CD4-positive, alpha-beta T cell treated with Interleukin-2 at 100 ng/mL for 4 hours (primary cell): ENCODE results near the gene LACTB.
"Not testable (repeated sequence)": the region's sequence is repeated elsewhere in the genome, so short reads cannot be mapped to it uniquely, and the experiment has no call there.

Source experiments
- DNase-seq: peaks from one replicate; pipeline ENCODE4 v3.0.0-alpha.2; 2020; ENCODE audit warnings: low spot score

The LACTB gene

GRCh38 chr15:63089260-63090043 is 32.2 kb upstream of the LACTB start:
- no peak for DNase-seq

- no peak for DNase-seq
Measured at GRCh38 chr15:63090472-63090871, 31.2 kb upstream of the LACTB start.

- no peak for DNase-seq
Measured at GRCh38 chr15:63090887-63091286, 30.8 kb upstream of the LACTB start.

- DNase-seq, result no peak
Measured at GRCh38 chr15:63091679-63092446, 29.8 kb upstream of the LACTB start.

DNA sequence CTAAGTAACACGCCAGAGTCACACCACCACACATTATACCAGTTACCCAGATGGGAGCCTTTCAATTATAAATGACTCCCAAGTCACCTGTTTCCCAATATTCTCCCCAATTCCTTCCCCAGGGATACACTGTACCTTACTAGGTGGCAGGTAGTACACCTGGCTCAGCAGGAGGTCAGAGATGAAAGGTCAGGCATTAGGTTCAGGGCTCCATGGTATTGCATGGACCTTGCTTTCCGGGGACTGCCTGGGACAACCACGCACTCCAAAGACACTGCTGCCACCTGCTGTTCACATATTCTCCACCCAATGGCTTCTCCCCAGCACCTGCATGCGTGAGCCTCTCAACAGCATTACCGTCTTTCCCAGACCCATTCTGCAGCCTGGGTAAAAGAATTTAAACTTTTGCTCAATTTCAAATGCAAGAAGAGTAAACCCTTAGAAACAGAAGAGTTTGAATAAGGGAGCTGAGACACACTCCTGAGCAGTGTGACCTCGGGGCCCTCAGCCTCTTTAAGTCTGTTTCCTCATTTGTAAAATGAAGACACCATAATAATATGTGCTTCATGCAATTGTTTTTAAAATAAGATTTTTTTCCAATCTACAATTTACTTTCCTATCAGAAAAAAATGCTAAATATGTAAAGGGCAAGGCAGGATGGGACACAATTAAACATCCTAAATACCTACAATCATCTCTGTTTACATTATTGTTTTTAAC is 28.0 kb upstream of the LACTB start:
- peak; percentile 74 for DNase-seq

- no peak for DNase-seq
Measured at GRCh38 chr15:63094495-63094931, 27.1 kb upstream of the LACTB start.

DNA sequence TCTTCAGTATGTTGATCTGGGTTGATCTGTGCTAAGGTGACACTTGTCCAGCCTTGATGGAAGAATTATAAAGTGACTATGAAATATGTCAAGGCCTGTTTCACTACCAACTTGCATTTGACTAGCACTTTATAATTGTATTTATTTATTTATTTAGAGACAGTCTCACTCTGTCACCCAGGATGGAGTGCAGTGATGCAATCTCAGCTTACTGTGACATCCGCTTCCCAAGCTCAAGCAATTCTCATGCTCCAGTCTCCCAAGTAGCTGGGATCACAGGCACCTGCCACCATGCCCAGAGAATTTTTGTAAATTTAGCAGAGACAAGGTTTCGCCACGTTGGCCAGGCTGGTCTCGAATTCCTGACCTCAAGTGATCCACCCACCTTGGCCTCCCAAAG is 25.5 kb upstream of the LACTB start:
- DNase-seq, result no peak

GRCh38 chr15:63098901-63099300 is 22.8 kb upstream of the LACTB start:
- DNase-seq, result not testable (repeated sequence)

- not testable (repeated sequence) for DNase-seq
Measured at GRCh38 chr15:63099581-63099980, 22.1 kb upstream of the LACTB start.

DNA sequence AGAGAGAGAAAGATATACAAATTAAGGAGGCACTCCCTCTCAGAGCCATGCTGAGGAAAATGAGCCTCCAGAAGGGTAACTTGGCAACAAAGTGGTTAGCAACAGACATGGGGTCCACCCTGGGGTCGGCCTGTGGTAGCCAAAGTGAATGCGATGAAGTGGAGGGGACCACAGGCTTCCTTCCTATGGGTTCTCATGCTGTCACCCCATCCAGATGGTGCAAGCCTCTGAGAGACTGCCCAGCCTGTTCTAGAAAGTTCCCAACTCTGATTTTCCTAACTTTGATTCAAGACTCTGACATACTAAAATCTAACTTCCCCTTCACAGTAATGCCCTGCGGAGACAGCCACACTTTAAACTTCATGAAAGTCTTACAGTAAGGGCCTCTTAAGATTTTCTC is 18.2 kb upstream of the LACTB start:
- no peak for DNase-seq

GRCh38 chr15:63104727-63105126 is 16.9 kb upstream of the LACTB start:
- no peak for DNase-seq

DNA sequence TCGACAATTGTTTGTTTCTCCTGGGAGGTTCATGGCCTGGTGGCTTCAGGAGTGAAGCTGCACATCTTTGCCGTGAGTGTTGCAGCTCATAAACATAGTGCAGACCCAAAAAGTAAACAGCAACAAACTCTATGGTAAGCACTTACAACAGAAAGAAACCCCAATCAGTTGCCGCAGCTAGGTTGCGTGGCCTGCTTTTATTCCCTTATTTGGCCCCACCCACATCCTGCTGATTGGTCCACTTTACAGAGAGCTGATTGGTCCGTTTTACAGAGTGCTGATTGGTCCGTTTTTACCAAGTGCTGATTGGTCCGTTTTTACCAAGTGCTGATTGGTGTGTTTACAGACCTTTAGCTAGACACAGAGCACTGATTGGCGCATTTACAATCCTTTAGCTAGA is 16.3 kb upstream of the LACTB start:
- not testable (repeated sequence) for DNase-seq

GRCh38 chr15:63107895-63108546 is 13.6 kb upstream of the LACTB start:
- no peak for DNase-seq

- DNase-seq, result no peak
Measured at GRCh38 chr15:63109498-63109897, 12.2 kb upstream of the LACTB start.

DNA sequence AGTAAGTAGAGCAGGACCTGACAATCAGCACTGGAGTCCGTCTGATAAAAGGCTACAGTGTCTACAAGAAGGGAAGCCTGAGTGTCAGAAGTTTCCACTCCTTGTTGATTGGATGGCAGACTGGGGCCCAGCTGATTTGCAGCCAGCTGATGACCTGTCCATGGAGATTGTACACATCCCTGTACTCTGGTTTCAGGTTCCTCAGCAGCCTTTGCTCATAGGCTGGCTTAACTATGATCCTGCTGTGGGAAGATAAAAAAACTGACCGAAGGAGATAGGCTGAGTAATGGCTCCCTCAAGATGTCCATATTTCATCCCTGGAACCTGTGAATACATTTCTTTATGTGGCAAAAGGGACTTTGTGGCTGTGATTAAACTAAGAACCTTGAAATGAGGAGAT is 11.7 kb upstream of the LACTB start:
- DNase-seq, result no peak

GRCh38 chr15:63110428-63111026 is 11.1 kb upstream of the LACTB start:
- no peak for DNase-seq

DNA sequence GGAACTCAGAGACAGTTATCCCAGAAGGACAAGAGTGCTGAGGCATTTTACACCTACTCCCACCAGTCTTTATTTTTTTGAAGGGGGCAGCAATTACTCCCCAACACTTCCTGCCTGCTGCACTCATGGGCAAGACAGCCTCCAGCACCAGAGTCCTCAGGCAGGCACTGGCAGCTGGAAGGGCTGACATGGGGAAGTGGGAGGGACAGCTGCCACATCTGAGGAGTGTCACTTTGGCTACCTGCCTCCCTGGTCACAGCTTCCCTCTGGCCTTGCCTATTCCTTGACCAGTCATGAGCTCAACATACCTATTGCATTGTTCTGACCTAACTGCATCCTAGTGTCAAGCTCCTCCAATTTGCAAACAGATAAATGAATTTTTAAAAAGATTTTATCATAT is 10.2 kb upstream of the LACTB start:
- DNase-seq, result no peak

- DNase-seq, result no peak
Measured at GRCh38 chr15:63112871-63113270, 8.8 kb upstream of the LACTB start.

- no peak for DNase-seq
Measured at GRCh38 chr15:63114465-63114864, 7.2 kb upstream of the LACTB start.

GRCh38 chr15:63118854-63119253 is 2.8 kb upstream of the LACTB start:
- DNase-seq, result no peak

DNA sequence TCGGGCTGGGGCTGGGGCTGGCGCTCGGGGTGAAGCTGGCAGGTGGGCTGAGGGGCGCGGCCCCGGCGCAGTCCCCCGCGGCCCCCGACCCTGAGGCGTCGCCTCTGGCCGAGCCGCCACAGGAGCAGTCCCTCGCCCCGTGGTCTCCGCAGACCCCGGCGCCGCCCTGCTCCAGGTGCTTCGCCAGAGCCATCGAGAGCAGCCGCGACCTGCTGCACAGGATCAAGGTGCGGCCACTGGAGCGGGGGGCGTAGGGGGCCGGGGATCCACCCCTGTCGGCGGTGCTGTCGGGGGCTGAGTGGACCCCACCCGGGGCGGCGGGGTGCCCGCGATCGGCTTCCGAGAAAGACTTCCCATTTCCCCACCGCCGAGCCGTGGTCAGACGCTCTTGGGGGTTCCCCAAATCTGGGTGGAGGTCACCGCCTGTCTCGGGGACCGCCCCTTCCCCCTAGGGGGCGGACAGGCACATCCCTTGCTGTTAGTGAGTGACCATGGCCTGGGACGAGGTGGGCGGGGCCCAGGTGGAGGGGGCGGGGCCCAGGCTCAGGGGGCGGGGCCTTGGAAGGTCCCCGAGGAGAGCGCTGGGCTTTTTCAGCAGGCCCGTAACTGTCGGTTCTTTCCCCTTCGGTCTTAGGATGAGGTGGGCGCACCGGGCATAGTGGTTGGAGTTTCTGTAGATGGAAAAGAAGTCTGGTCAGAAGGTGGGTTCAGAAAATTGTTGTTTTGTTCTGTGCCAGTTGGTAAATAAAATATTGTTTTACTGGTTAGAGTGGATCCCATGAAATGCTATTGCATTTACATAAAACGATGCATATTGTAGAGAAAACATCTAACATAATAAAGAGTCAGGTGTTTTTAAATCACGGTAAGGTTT is 578 bp downstream of the LACTB start:
- peak; percentile 78 for DNase-seq
